ENCODE measurements around the gene DEDD.

DNA sequence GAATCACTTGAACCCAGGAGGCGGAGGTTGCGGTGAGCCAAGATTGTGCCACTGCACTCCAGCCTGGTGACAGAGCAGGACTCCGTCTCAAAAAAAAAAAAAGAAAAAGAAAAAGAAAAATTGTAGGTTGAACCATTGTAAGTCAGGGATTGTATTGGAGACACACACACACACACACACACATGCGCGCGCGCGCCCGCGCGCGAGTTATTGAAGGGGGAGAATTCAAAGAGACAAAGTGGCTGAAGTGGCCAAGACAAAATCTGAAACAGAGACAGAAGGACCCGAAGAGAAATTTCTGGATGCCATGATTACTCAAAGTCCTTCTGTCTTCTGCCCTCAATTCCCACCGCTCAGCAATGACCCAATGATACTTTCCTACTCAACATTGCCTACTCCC is 38.0 kb downstream of the DEDD start:
- TF ChIP-seq, protein P1, sequence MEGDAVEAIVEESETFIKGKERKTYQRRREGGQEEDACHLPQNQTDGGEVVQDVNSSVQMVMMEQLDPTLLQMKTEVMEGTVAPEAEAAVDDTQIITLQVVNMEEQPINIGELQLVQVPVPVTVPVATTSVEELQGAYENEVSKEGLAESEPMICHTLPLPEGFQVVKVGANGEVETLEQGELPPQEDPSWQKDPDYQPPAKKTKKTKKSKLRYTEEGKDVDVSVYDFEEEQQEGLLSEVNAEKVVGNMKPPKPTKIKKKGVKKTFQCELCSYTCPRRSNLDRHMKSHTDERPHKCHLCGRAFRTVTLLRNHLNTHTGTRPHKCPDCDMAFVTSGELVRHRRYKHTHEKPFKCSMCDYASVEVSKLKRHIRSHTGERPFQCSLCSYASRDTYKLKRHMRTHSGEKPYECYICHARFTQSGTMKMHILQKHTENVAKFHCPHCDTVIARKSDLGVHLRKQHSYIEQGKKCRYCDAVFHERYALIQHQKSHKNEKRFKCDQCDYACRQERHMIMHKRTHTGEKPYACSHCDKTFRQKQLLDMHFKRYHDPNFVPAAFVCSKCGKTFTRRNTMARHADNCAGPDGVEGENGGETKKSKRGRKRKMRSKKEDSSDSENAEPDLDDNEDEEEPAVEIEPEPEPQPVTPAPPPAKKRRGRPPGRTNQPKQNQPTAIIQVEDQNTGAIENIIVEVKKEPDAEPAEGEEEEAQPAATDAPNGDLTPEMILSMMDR (conservative IDR thresholded peaks at IDR 0.05) = no peak
- TF ChIP-seq EZH2 (IDR thresholded peaks at IDR 0.05; ENCODE audit: low read depth) = no peak

All from PC-9 (cell line).